IMR-90 (cell line): ENCODE results near the gene MALRD1. TPM values are rescaled to one million over a fixed set of nuclear protein-coding genes. Genes with fewer than 3 reads are reported as not detected.

Experiments
- ATAC-seq: fragments of 200-7000 bp; cut with Tn5 transposase; 2 replicates; pipeline ENCODE4 v1.9.1; 2020; ENCODE audit warnings: low read depth, mild to moderate bottlenecking, moderate library complexity
- BruUV-seq: library from RNA; stranded (reverse); fragments of 400-500 nt; replicated peaks from 2 replicates; lab custom pipeline; 2021; lab: Mats Ljungman, UMichigan
- CTCF ChIA-PET: fragments of 300-600 bp; formaldehyde crosslinking; extraction: SDS; loops from one replicate; lab custom pipeline; 2021; ENCODE audit warnings: antibody characterized with exemption; lab: Yijun Ruan, JAX
- POLR2A ChIA-PET: fragments of 300-600 bp; sonication (Branson Sonifier 250); formaldehyde crosslinking; loops from one replicate; lab custom pipeline; 2022; ENCODE audit warnings: antibody characterized with exemption; ENCODE audit not compliant: unreplicated experiment; lab: Charles Lee
- DNase-seq: peaks from one replicate; pipeline ENCODE4 v3.0.0; 2013
- H2AFZ ChIP-seq: replicated peaks from 2 replicates; pipeline ENCODE3; 2013; ENCODE audit warnings: low read length, mild to moderate bottlenecking; ENCODE audit not compliant: poor library complexity
- H2AK5ac ChIP-seq: 2 replicates; pipeline ENCODE4 v1.6.1; 2013; ENCODE audit warnings: low read depth, low read length, inconsistent platforms
- H2AK9ac ChIP-seq: replicated peaks from 2 replicates; pipeline ENCODE3; 2013; ENCODE audit warnings: mild to moderate bottlenecking, low read depth, low read length, moderate library complexity; ENCODE audit not compliant: poor library complexity
- H2BK120ac ChIP-seq: 2 replicates; pipeline ENCODE4 v1.6.1; 2013; ENCODE audit warnings: low read depth, low read length, inconsistent platforms
- H2BK15ac ChIP-seq: 3 replicates; pipeline ENCODE4 v1.6.1; 2013; ENCODE audit warnings: low read depth, low read length, inconsistent platforms
- H2BK20ac ChIP-seq: 2 replicates; pipeline ENCODE4 v1.6.1; 2013; ENCODE audit warnings: low read depth, mild to moderate bottlenecking, inconsistent platforms, low read length, moderate library complexity
- H2BK5ac ChIP-seq: 2 replicates; pipeline ENCODE4 v1.6.1; 2013; ENCODE audit warnings: mild to moderate bottlenecking, low read depth, low read length, inconsistent platforms; ENCODE audit not compliant: poor library complexity, severe bottlenecking
- H3K14ac ChIP-seq: replicated peaks from 2 replicates; pipeline ENCODE4 v1.6.1; 2013; ENCODE audit warnings: low read depth, low read length, inconsistent platforms
- H3K18ac ChIP-seq: 2 replicates; pipeline ENCODE4 v1.6.1; 2013; ENCODE audit warnings: low read depth, low read length, control low read depth
- H3K23ac ChIP-seq: 2 replicates; pipeline ENCODE4 v1.6.1; 2013; ENCODE audit warnings: low read depth, low read length, inconsistent platforms
- H3K27ac ChIP-seq: 2 replicates; pipeline ENCODE4 v1.5.1; 2013; ENCODE audit warnings: mild to moderate bottlenecking, control low read depth, low read length; ENCODE audit not compliant: insufficient read depth
- H3K27me3 ChIP-seq: 2 replicates; pipeline ENCODE4 v1.6.1; 2013; ENCODE audit warnings: low read length; ENCODE audit not compliant: control insufficient read depth, insufficient read depth
- H3K36me3 ChIP-seq: 2 replicates; pipeline ENCODE4 v1.6.1; 2013; ENCODE audit warnings: low read length, mixed read lengths; ENCODE audit not compliant: control insufficient read depth, insufficient read depth
- H3K4ac ChIP-seq: 2 replicates; pipeline ENCODE4 v1.6.1; 2013; ENCODE audit warnings: low read depth, low read length, inconsistent platforms
- H3K4me1 ChIP-seq: 2 replicates; pipeline ENCODE4 v1.6.1; 2013; ENCODE audit warnings: low read length, mixed read lengths; ENCODE audit not compliant: control insufficient read depth, insufficient read depth
- H3K4me2 ChIP-seq: 2 replicates; pipeline ENCODE4 v1.6.1; 2013; ENCODE audit warnings: low read depth, mild to moderate bottlenecking, control low read depth, low read length, moderate library complexity
- H3K4me3 ChIP-seq: 2 replicates; pipeline ENCODE4 v1.5.1; 2013; ENCODE audit warnings: low read depth, mild to moderate bottlenecking, control low read depth, low read length, moderate library complexity; ENCODE audit not compliant: insufficient read depth
- H3K56ac ChIP-seq: 2 replicates; pipeline ENCODE4 v1.6.1; 2013; ENCODE audit warnings: low read length, inconsistent platforms; ENCODE audit not compliant: insufficient read depth; ENCODE audit errors: extremely low read depth
- H3K79me1 ChIP-seq, 2 experiments: 2 replicates each; pipeline ENCODE4 v1.6.1; 2013; ENCODE audit warnings: low read length in 2 of 2, inconsistent platforms in 1 of 2, low read depth in 1 of 2
- H3K9ac ChIP-seq: 2 replicates; pipeline ENCODE4 v1.6.1; 2013; ENCODE audit warnings: low read depth, low read length, control low read depth
- H3K9me1 ChIP-seq: 2 replicates; pipeline ENCODE4 v1.6.1; 2013; ENCODE audit warnings: low read length, inconsistent platforms; ENCODE audit not compliant: insufficient read depth
- H3K9me3 ChIP-seq: 2 replicates; pipeline ENCODE4 v1.6.1; 2013; ENCODE audit warnings: low read length; ENCODE audit not compliant: control insufficient read depth, insufficient read depth
- H4K20me1 ChIP-seq: 2 replicates; pipeline ENCODE4 v1.6.1; 2013; ENCODE audit warnings: low read length, inconsistent platforms; ENCODE audit not compliant: insufficient read depth
- H4K5ac ChIP-seq: 2 replicates; pipeline ENCODE4 v1.6.1; 2013; ENCODE audit warnings: mild to moderate bottlenecking, low read depth, low read length, control low read depth
- H4K8ac ChIP-seq, 2 experiments: 2 replicates each; pipeline ENCODE4 v1.6.1; 2013; ENCODE audit warnings: low read depth in 2 of 2, low read length in 2 of 2, control low read depth in 1 of 2, inconsistent platforms in 1 of 2
- H4K91ac ChIP-seq: 2 replicates; pipeline ENCODE4 v1.6.1; 2013; ENCODE audit warnings: low read depth, low read length, inconsistent platforms; ENCODE audit not compliant: insufficient read depth
- MXI1 ChIP-seq: IDR thresholded peaks from 2 replicates; pipeline ENCODE4 v1.6.1; 2012; ENCODE audit warnings: low read depth, mild to moderate bottlenecking, low read length, moderate library complexity, borderline replicate concordance
- NFE2L2 ChIP-seq: fragments of 150-350 bp; IDR thresholded peaks from 2 replicates; pipeline ENCODE4 v1.6.1; 2016; ENCODE audit warnings: low read depth, mild to moderate bottlenecking, low read length
- POLR2A ChIP-seq: IDR thresholded peaks from 2 replicates; pipeline ENCODE4 v1.6.1; 2012; ENCODE audit warnings: mild to moderate bottlenecking, low read depth, low read length
- WGBS, 2 experiments: methylation state at CpG; one replicate each; pipeline versions ENCODE4 v1.1.5 to v1.1.7; 2013; ENCODE audit warnings: missing lambda C conversion rate in 2 of 2; ENCODE audit not compliant: insufficient read length in 1 of 2; ENCODE audit errors: extremely low coverage in 2 of 2; 5-methylcytosine and 5-hydroxymethylcytosine counted together
- dilution Hi-C: fragments of 300-500 bp; cut with HindIII; formaldehyde crosslinking; loops from one replicate; pipeline ENCODE4 v1.14.3; 2018; ENCODE audit warnings: low sequenced_read_pairs; ENCODE audit not compliant: unreplicated experiment
- in situ Hi-C: fragments of 300-500 bp; cut with MboI; formaldehyde crosslinking; loops from 3 replicates; pipeline ENCODE4 v1.14.3; 2019; ENCODE audit warnings: low sequenced_read_pairs, inconsistent platforms, mixed read lengths
- intact Hi-C: fragments of 100-400 bp; cut with micrococcal nuclease; formaldehyde crosslinking; loops from 2 replicates; pipeline ENCODE4 v1.10.0; 2022
- polyA plus RNA-seq, 3 experiments: library from polyadenylated mRNA; depleted of rRNA; stranded (reverse); fragments of >200 nt; gene quantifications; 2 replicates each; pipeline ENCODE4 v1.2.3, GENCODE V29; 2012; ENCODE audit warnings: low replicate concordance in 1 of 3
- total RNA-seq: library from RNA; depleted of rRNA; stranded (reverse); fragments of >200 nt; gene quantifications from 2 replicates; pipeline ENCODE4 v1.2.3, GENCODE V29; 2012

Gene MALRD1
- total and polyA plus RNA-seq, 2 of the 4 experiments (the other 2 are of a cell fraction) = 0.34 to 1.1 TPM

- in situ Hi-C loops (no loop called here), intact Hi-C loops (no loop called here), dilution Hi-C loops (no loop called here)
Measured at GRCh38 chr10:19048891-19049290, 290 bp downstream of the MALRD1 start.

More at GRCh38 chr10:19048891-19049290, 290 bp downstream of the MALRD1 start:
- no peak for ATAC-seq
- no peak overlapping the region for H2AK9ac ChIP-seq
- no peak overlapping the region for H3K23ac ChIP-seq
- no peak overlapping the region for H2BK20ac ChIP-seq
- H3K4me3 ChIP-seq = no peak overlapping the region
- no peak overlapping the region for H2AK5ac ChIP-seq
- no peak overlapping the region for H3K27ac ChIP-seq
- no peak overlapping the region for H3K56ac ChIP-seq
- DNase-seq = no peak
- no peak overlapping the region for H2BK5ac ChIP-seq
- CTCF ChIA-PET = no interaction called here
- no CpG with 5 or more reads among the region's 3 CpGs for WGBS, 2 experiments
- no peak overlapping the region for H3K18ac ChIP-seq
- POLR2A ChIA-PET = no interaction called here
- H3K4me1 ChIP-seq = no peaks in the 10 kb centered on the region
- no peak overlapping the region for H4K8ac ChIP-seq
- no peak overlapping the region for H3K4ac ChIP-seq
- H3K9me1 ChIP-seq = no peaks in the 10 kb centered on the region
- H3K14ac ChIP-seq = no peak overlapping the region
- H3K9ac ChIP-seq = no peak overlapping the region
- H3K27me3 ChIP-seq = no peaks in the 10 kb centered on the region
- H3K9me3 ChIP-seq = no peaks in the 10 kb centered on the region
- H3K79me1 ChIP-seq = no peaks in the 10 kb centered on the region
- no peak overlapping the region for H4K91ac ChIP-seq
- no peaks in the 10 kb centered on the region for H3K36me3 ChIP-seq
- H3K4me2 ChIP-seq = no peak overlapping the region
- peak overlapping the region; percentile 44 for H2AFZ ChIP-seq
- no peak overlapping the region for H2BK120ac ChIP-seq
- no TSS peak for BruUV-seq
- H4K5ac ChIP-seq = no peak overlapping the region
- no peaks in the 10 kb centered on the region for H4K20me1 ChIP-seq
- H2BK15ac ChIP-seq = no peak overlapping the region
- TF ChIP-seq MXI1 (no peak), POLR2A (no peak), NFE2L2 (no peak)
